Measurements from ENCODE around the gene PHF2. TPM values are rescaled to one million over a fixed set of nuclear protein-coding genes. Genes with fewer than 3 reads are reported as not detected.

Gene PHF2
- total and polyA plus RNA-seq, 2 of the 8 experiments (the other 6 are each of a cell fraction or from before 2014, with no cell fraction given) = 3.4 to 9.4 TPM

- Histone ChIP-seq H3K9me3 (ENCODE audit: insufficient read depth in 2 of 2, low read depth in 1 of 2, low read length in 1 of 2) (0 out of 4 replicates have a peak, but pooled peaks cover 0 to 4% of the 10 kb centered on the region in 2 experiments), H3K4ac (replicated peaks; ENCODE audit: insufficient read length, low read depth, low read length) (no peak overlapping the region), H3K4me3 (ENCODE audit: extremely low read depth in 1 of 4, insufficient read depth in 2 of 4, low read depth in 3 of 4, low read length in 4 of 4) (no peak overlapping the region), H2AFZ (ENCODE audit: low read length) (no peak overlapping the region), H3K23ac (ENCODE audit: insufficient read length) (no peak overlapping the region), H3K23me2 (ENCODE audit: low read depth, low read length) (peaks cover 5% of the 10 kb centered on the region; the same call in 1 of the 2 replicates), H3K4me1 (replicated peaks in 1 of 4; ENCODE audit: control insufficient read depth in 3 of 4, insufficient read depth in 4 of 4, low read length in 3 of 4) (peaks cover 3 to 8% (median 4%) of the 10 kb centered on the region in 4 experiments; a peak in 4 of 7 replicates), H3K79me1 (ENCODE audit: low read depth, low read length) (no peaks in the 10 kb centered on the region), H2BK20ac (ENCODE audit: low read length) (no peak overlapping the region), H4K91ac (replicated peaks; ENCODE audit: insufficient read length, low read length) (no peak overlapping the region), H3K18ac (ENCODE audit: extremely low read depth, low read length) (no peak overlapping the region), H3K27ac (ENCODE audit: low read depth, low read length) (no peak overlapping the region), H4K8ac (ENCODE audit: extremely low read depth, insufficient read depth, low read length) (no peak overlapping the region), H2BK5ac (ENCODE audit: low read depth, low read length) (no peak overlapping the region), H3K4me2 (ENCODE audit: insufficient read depth in 1 of 2, low read depth in 2 of 2, low read length in 2 of 2) (no peak overlapping the region), H3K14ac (ENCODE audit: insufficient read length) (no peak overlapping the region), H3K9ac (replicated peaks in 1 of 4; ENCODE audit: extremely low read depth in 1 of 4, low read depth in 3 of 4, low read length in 3 of 4) (no peak overlapping the region), H2BK15ac (ENCODE audit: low read length) (no peak overlapping the region), H2AK5ac (ENCODE audit: low read depth, low read length) (no peak overlapping the region), H4K5ac (ENCODE audit: insufficient read length, low read depth, low read length) (no peak overlapping the region), H3K79me2 (ENCODE audit: control insufficient read depth in 1 of 2, insufficient read depth in 2 of 2, low read length in 2 of 2) (no peaks in the 10 kb centered on the region), H3K27me3 (replicated peaks in 1 of 4; ENCODE audit: control insufficient read depth in 3 of 4, extremely low read depth in 1 of 4, insufficient read depth in 3 of 4, low read length in 3 of 4) (no peaks in the 10 kb centered on the region; a peak in 1 of 7 replicates), H3K36me3 (ENCODE audit: control insufficient read depth in 2 of 4, insufficient read depth in 4 of 4, low read length in 3 of 4) (no peaks in the 10 kb centered on the region; a peak in 1 of 8 replicates), H3K56ac (replicated peaks; ENCODE audit: insufficient read length, low read depth, low read length) (no peak overlapping the region), H4K20me1 (replicated peaks in 1 of 2; ENCODE audit: control insufficient read depth in 1 of 2, insufficient read depth in 2 of 2, low read length in 2 of 2) (no peaks in the 10 kb centered on the region), H2BK12ac (ENCODE audit: low read depth, low read length) (no peak overlapping the region), H2BK120ac (replicated peaks; ENCODE audit: low read depth, low read length) (no peak overlapping the region)
- FAIRE-seq (no peak), DNase-seq (ENCODE audit: low read depth in 1 of 2, low spot score in 2 of 2) (no peak)
- TF ChIP-seq JUND (IDR thresholded peaks at IDR 0.05; ENCODE audit: low read length) (no peak), CTBP2 (IDR thresholded peaks at IDR 0.05; ENCODE audit: borderline replicate concordance, insufficient read depth, insufficient read length, low read length) (no peak), TEAD4 (IDR thresholded peaks at IDR 0.05; ENCODE audit: low read depth, low read length) (no peak), CBX5 (IDR thresholded peaks at IDR 0.05; ENCODE audit: low read depth, low read length) (no peak), CHD2 (IDR thresholded peaks at IDR 0.05; ENCODE audit: low read length) (no peak)
- POLR2A ChIA-PET (ENCODE audit: partially characterized antibody) = interaction anchor here (0.7 to 2.1 kb wide), 3 partner anchors 12 to 498 kb away, joined by 3 to 6 read pairs (median 3); no protein-coding TSS in a partner anchor
- 69% methylated on average over 1 of the region's 1 CpG; no CpG with 5 or more reads in 1 of the 2 experiments for WGBS, 2 experiments (ENCODE audit: extremely low coverage in 1 of 2, insufficient coverage in 1 of 2, insufficient read length in 1 of 2, insufficient replicate concordance in 2 of 2, low coverage in 1 of 2, low lambda C conversion rate in 2 of 2, missing lambda C conversion rate in 1 of 2)
- CTCF ChIA-PET (ENCODE audit: partially characterized antibody) = interaction anchor here (0.7 to 1.3 kb wide), 2 partner anchors 18 to 1136 kb away, joined by 3 to 5 read pairs; no protein-coding TSS in a partner anchor
Measured at GRCh38 chr9:93569621-93570174, 6.7 kb upstream of the PHF2 start.

Measured in H1 (cell line).